GM18873 (cell line): ENCODE measurements around the gene OR8K3.

ENCODE experiments used
- ATAC-seq: cut with Tn5 transposase; IDR thresholded peaks from one replicate; pipeline ENCODE4 v1.9.1; 2021; ENCODE audit warnings: mild to moderate bottlenecking, moderate library complexity, moderate number of reproducible peaks; ENCODE audit not compliant: unreplicated experiment, low FRiP score

The OR8K3 gene

GRCh38 chr11:56314844-56315243 is at the start of gene OR8K3:
TSS of gene OR8K3 (plus strand) at chr11:56315144. CDS start at chr11:56318307, 3,163 bp downstream.
- no peak for ATAC-seq

- ATAC-seq = no peak
Observed at GRCh38 chr11:56271092-56271491, 43.9 kb upstream of the OR8K3 start.

- no peak for ATAC-seq
Observed at GRCh38 chr11:56273854-56274253, 41.1 kb upstream of the OR8K3 start, which contains the start of gene OR5T1. TSS of gene OR5T1 (plus strand) at chr11:56274154. CDS start at chr11:56275639, 1,485 bp downstream.

GRCh38 chr11:56292154-56292553 is 22.8 kb upstream of the OR8K3 start, which contains the start of gene OR8H1:
TSS of gene OR8H1 (minus strand) at chr11:56292254. CDS start at chr11:56291062, 1,192 bp downstream.
- ATAC-seq = no peak

GRCh38 chr11:56296898-56297297 is 18.0 kb upstream of the OR8K3 start:
- ATAC-seq = no peak

- no peak for ATAC-seq
Observed at GRCh38 chr11:56307836-56308235, 7.1 kb upstream of the OR8K3 start.

GRCh38 chr11:56331861-56332491 is 17.0 kb downstream of the OR8K3 start:
- no peak for ATAC-seq

- ATAC-seq = no peak
Observed at GRCh38 chr11:56333156-56333555, 18.2 kb downstream of the OR8K3 start.

GRCh38 chr11:56340289-56340688 is 25.3 kb downstream of the OR8K3 start:
- no peak for ATAC-seq

GRCh38 chr11:56345739-56346138 is 30.8 kb downstream of the OR8K3 start, which contains the start of gene OR8K1:
TSS of gene OR8K1 (plus strand) at chr11:56346039. CDS start at chr11:56346039, 0 bp downstream.
- no peak for ATAC-seq

- no peak for ATAC-seq
Observed at GRCh38 chr11:56353991-56354390, 39.0 kb downstream of the OR8K3 start, which contains the start of gene OR8J1. TSS of gene OR8J1 (plus strand) at chr11:56354291. CDS start at chr11:56360247, 5,956 bp downstream.
